GM12878 (cell line): ENCODE measurements around the gene WSCD1. TPM values are rescaled to one million over a fixed set of nuclear protein-coding genes. Genes with fewer than 3 reads are reported as not detected.

Experiments used
- ATAC-seq: fragments of 200-7000 bp; cut with Tn5 transposase; 3 replicates; pipeline ENCODE4 v1.9.1; 2020; ENCODE audit warnings: mild to moderate bottlenecking, moderate library complexity
- BruUV-seq: library from RNA; stranded (reverse); fragments of 400-500 nt; replicated peaks from 2 replicates; lab custom pipeline; 2021; lab: Mats Ljungman, UMichigan
- CTCF ChIA-PET: fragments of 300-600 bp; sonication (Branson Sonifier 250); formaldehyde crosslinking; extraction: SDS; loops from one replicate; lab custom pipeline; 2021; ENCODE audit warnings: inconsistent platforms; lab: Yijun Ruan, JAX
- POLR2A ChIA-PET: fragments of 350-600 bp; formaldehyde crosslinking; extraction: SDS; loops from one replicate; lab custom pipeline; 2021; ENCODE audit warnings: inconsistent platforms; lab: Charles Lee
- RAD21 ChIA-PET: fragments of 300-600 bp; sonication (Branson Sonifier 250); formaldehyde crosslinking; loops from one replicate; lab custom pipeline; 2023; ENCODE audit warnings: antibody characterized with exemption; ENCODE audit not compliant: unreplicated experiment; lab: Charles Lee
- SMC1A ChIA-PET: fragments of 300-600 bp; sonication (Branson Sonifier 250); formaldehyde crosslinking; loops from one replicate; lab custom pipeline; 2023; ENCODE audit not compliant: unreplicated experiment, uncharacterized antibody; lab: Charles Lee
- DNase-seq: peaks from one replicate; pipeline ENCODE4 v3.0.0-alpha.2; 2011; ENCODE audit warnings: low read depth, low spot score
- FAIRE-seq: peaks from 3 replicates; lab custom pipeline; 2011; peaks lifted over from hg19 to GRCh38; lab: Jason Lieb, UNC
- H2AFZ ChIP-seq: 2 replicates; pipeline ENCODE4 v1.6.0; 2011; ENCODE audit warnings: low read depth, low read length, control low read depth; ENCODE audit not compliant: control insufficient read depth
- H3K27ac ChIP-seq: 2 replicates; pipeline ENCODE4 v1.5.1; 2011; ENCODE audit warnings: control low read depth; ENCODE audit not compliant: control insufficient read depth, insufficient read depth
- H3K27me3 ChIP-seq, 2 experiments: replicated peaks in 1 of 2; 2 replicates each; pipeline versions ENCODE4 v1.6.0 to v1.6.1; 2011; ENCODE audit warnings: low read length in 1 of 2; ENCODE audit not compliant: control insufficient read depth in 2 of 2, insufficient read depth in 2 of 2
- H3K36me3 ChIP-seq, 2 experiments: 2 replicates each; pipeline ENCODE4 v1.5.1; 2011; ENCODE audit warnings: low read length in 1 of 2; ENCODE audit not compliant: control insufficient read depth in 2 of 2, insufficient read depth in 2 of 2
- H3K4me1 ChIP-seq: 2 replicates; pipeline ENCODE4 v1.6.1; 2011; ENCODE audit warnings: mild to moderate bottlenecking, low read length, moderate library complexity, mixed read lengths; ENCODE audit not compliant: control insufficient read depth, insufficient read depth
- H3K4me2 ChIP-seq: 2 replicates; pipeline ENCODE4 v1.6.0; 2011; ENCODE audit warnings: control low read depth; ENCODE audit not compliant: control insufficient read depth, insufficient read depth
- H3K4me3 ChIP-seq: fragments of 200-600 bp; sonication (generic); 2 replicates; pipeline ENCODE4 v1.5.1; 2016
- H3K79me2 ChIP-seq: 2 replicates; pipeline ENCODE4 v1.6.0; 2011; ENCODE audit warnings: low read length; ENCODE audit not compliant: control insufficient read depth, insufficient read depth
- H3K9ac ChIP-seq: 2 replicates; pipeline ENCODE4 v1.8.0; 2011; ENCODE audit warnings: low read length, control low read depth, mixed read lengths; ENCODE audit not compliant: control insufficient read depth, insufficient read depth
- H3K9me3 ChIP-seq: replicated peaks from 3 replicates; pipeline ENCODE4 v1.5.1; 2011; ENCODE audit warnings: mild to moderate bottlenecking, low read length; ENCODE audit not compliant: control insufficient read depth, insufficient read depth
- H4K20me1 ChIP-seq: 2 replicates; pipeline ENCODE4 v1.6.0; 2011; ENCODE audit not compliant: control insufficient read depth, insufficient read depth
- ATF7 ChIP-seq: fragments of 450-650 bp; IDR thresholded peaks from 2 replicates; pipeline ENCODE4 v1.6.1; 2016; ENCODE audit warnings: low read depth, mild to moderate bottlenecking
- CHD1 ChIP-seq: IDR thresholded peaks from 2 replicates; pipeline ENCODE4 v1.6.1; 2012; ENCODE audit warnings: low read depth, low read length, improper control_type of control experiment
- DPF2 ChIP-seq: fragments of 450-650 bp; IDR thresholded peaks from 2 replicates; pipeline ENCODE4 v1.6.1; 2017; ENCODE audit warnings: mild to moderate bottlenecking
- FOXK2 ChIP-seq: fragments of 450-650 bp; IDR thresholded peaks from 2 replicates; pipeline ENCODE4 v1.6.1; 2017; ENCODE audit warnings: mild to moderate bottlenecking, moderate library complexity
- MEF2B ChIP-seq: fragments of 450-650 bp; IDR thresholded peaks from 2 replicates; pipeline ENCODE4 v1.6.1; 2018; ENCODE audit warnings: mild to moderate bottlenecking, moderate library complexity; ENCODE audit not compliant: partially characterized antibody, poor library complexity, severe bottlenecking
- MTA2 ChIP-seq: fragments of 450-650 bp; IDR thresholded peaks from 2 replicates; pipeline ENCODE4 v1.6.1; 2016; ENCODE audit warnings: low read depth, mild to moderate bottlenecking, moderate library complexity
- PRDM15 ChIP-seq: fragments of 450-650 bp; formaldehyde crosslinking; IDR thresholded peaks from 2 replicates; pipeline ENCODE4 v1.4.0; 2020; ENCODE audit warnings: mild to moderate bottlenecking, moderate library complexity
- SP1 ChIP-seq: IDR thresholded peaks from one replicate; pipeline ENCODE4 v1.6.1; 2011; ENCODE audit warnings: low read depth, low read length
- SREBF2 ChIP-seq: IDR thresholded peaks from 2 replicates; pipeline ENCODE4 v1.6.1; 2012; ENCODE audit warnings: mild to moderate bottlenecking, low read length
- TAF1 ChIP-seq: IDR thresholded peaks from 2 replicates; pipeline ENCODE4 v1.6.1; 2011; ENCODE audit warnings: mild to moderate bottlenecking, low read depth, low read length, borderline replicate concordance
- ZNF217 ChIP-seq: fragments of 450-650 bp; IDR thresholded peaks from 2 replicates; pipeline ENCODE4 v1.6.1; 2017; ENCODE audit warnings: antibody characterized with exemption, mild to moderate bottlenecking
- WGBS: methylation state at CpG from one replicate; pipeline ENCODE4 v1.1.6; 2016; ENCODE audit warnings: low lambda C conversion rate; ENCODE audit not compliant: insufficient replicate concordance, insufficient coverage; ENCODE audit errors: missing lambda C conversion rate; 5-methylcytosine and 5-hydroxymethylcytosine counted together
- in situ Hi-C: fragments of 300-500 bp; cut with MboI; formaldehyde crosslinking; loops from 9 replicates; pipeline ENCODE4 v1.14.3; 2018; ENCODE audit warnings: mixed read lengths
- intact Hi-C: fragments of 100-400 bp; cut with micrococcal nuclease; formaldehyde crosslinking; loops from one replicate; pipeline ENCODE4 v1.14.2; 2022; ENCODE audit not compliant: unreplicated experiment
- polyA plus RNA-seq, 11 experiments: library from polyadenylated mRNA; depleted of rRNA in 4 of 11; unstranded in 6 of 11; stranded (reverse) in 5 of 11; fragments of >200 nt; fragmentation: Nextera tagmentation in 4 of 11; fragmentation: Illumina TruSeq in 1 of 11; extraction: Ambion mirVana in 4 of 11; extraction: Trizol in 1 of 11; gene quantifications; 1 replicate in 1 of 11; 2 replicates in 10 of 11; pipeline versions ENCODE4 v1.2.1 to v1.2.3, GENCODE V29; 2011 to 2016; ENCODE audit warnings: inconsistent platforms in 2 of 11, missing spikeins in 2 of 11, low read depth in 1 of 11
- total RNA-seq, 4 experiments: library from RNA; depleted of rRNA in 3 of 4; stranded (reverse); fragments of >200 nt in 3 of 4; fragmentation: Illumina TruSeq in 1 of 4; extraction: Trizol in 1 of 4; gene quantifications; 2 replicates each; pipeline versions ENCODE4 v1.2.1 to v1.2.3, GENCODE V29; 2013 to 2021
- TF ChIP-seq, protein P1 (sequence below): IDR thresholded peaks from 2 replicates; pipeline ENCODE4 v1.6.1; 2011; ENCODE audit warnings: borderline replicate concordance, low read depth, mild to moderate bottlenecking, moderate library complexity, mixed read lengths, low read length; ENCODE audit not compliant: insufficient read depth; ENCODE audit errors: extremely low read length

WSCD1 gene
- total and polyA plus RNA-seq, 10 of the 15 experiments (the other 5 are each of a cell fraction or from before 2014, with no cell fraction given) = 0.01 to 0.16 TPM; not detected in 8

DNA sequence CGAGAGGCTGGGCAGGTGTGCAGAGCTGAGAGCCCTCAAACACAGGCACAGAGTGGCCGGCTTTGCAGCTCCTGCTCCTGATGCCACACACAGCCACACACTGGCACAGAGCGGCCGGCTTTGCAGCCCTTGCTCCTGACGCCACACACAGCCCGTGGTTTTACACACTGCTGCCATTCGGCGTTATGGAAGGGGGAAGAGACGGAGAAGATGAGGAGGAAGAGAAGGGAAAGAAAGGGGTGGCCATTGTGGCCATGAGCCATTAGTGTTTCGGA lies 26.8 kb downstream of the WSCD1 start (continued):
- TF ChIP-seq, protein P1, sequence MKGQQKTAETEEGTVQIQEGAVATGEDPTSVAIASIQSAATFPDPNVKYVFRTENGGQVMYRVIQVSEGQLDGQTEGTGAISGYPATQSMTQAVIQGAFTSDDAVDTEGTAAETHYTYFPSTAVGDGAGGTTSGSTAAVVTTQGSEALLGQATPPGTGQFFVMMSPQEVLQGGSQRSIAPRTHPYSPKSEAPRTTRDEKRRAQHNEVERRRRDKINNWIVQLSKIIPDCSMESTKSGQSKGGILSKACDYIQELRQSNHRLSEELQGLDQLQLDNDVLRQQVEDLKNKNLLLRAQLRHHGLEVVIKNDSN = no peak

- WGBS = 24% methylated on average over 11 of the region's 11 CpGs
- ChIA-PET RAD21 (no interaction called here), SMC1A (no interaction called here), POLR2A (no interaction called here), CTCF (no interaction called here)
- Histone ChIP-seq H3K4me1 (no peaks in the 10 kb centered on the region), H3K27ac (no peak overlapping the region), H3K9me3 (no peaks in the 10 kb centered on the region), H4K20me1 (no peaks in the 10 kb centered on the region), H3K4me3 (no peak overlapping the region), H3K4me2 (no peak overlapping the region), H3K79me2 (no peaks in the 10 kb centered on the region), H3K9ac (no peak overlapping the region), H3K36me3 (no peaks in the 10 kb centered on the region), H3K27me3 (no peaks in the 10 kb centered on the region; a peak in 1 of 4 replicates), H2AFZ (no peak overlapping the region)
- intact Hi-C loops = no loop called here
- no peak for FAIRE-seq
- DNase-seq = no peak
- ATAC-seq = no peak
- in situ Hi-C loops = no loop called here
- no peak for TF ChIP-seq MTA2
- BruUV-seq = no TSS peak
These were observed 28.1 kb downstream of the WSCD1 start for GRCh38 chr17:6098050-6098822.

DNA sequence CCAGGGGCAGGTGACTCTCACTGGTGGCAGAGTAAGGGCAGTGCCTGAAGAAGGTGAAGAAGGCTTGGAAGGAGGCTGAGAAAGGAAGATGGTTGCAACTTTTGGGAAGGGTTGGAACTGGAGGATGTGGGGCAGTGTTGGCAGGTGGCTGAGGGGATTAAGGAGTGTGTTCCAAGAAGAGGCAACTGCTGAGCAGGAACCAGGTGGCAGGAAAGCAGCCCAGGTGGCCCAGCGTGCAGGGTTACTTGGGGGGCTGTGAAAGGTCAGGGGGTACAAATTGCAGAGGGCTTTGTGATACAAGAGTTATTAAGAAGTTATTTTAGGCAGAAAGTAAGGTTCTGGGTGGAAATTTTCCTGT lies 28.6 kb downstream of the WSCD1 start:
- Histone ChIP-seq H3K9me3 (no peaks in the 10 kb centered on the region), H3K79me2 (no peaks in the 10 kb centered on the region), H3K27ac (no peak overlapping the region), H3K36me3 (no peaks in the 10 kb centered on the region), H4K20me1 (no peaks in the 10 kb centered on the region), H3K27me3 (no peaks in the 10 kb centered on the region; a peak in 1 of 4 replicates), H3K4me1 (no peaks in the 10 kb centered on the region), H3K4me2 (no peak overlapping the region), H2AFZ (no peak overlapping the region), H3K4me3 (no peak overlapping the region), H3K9ac (no peak overlapping the region)
- ChIA-PET RAD21 (no interaction called here), SMC1A (no interaction called here), POLR2A (no interaction called here), CTCF (no interaction called here)
- 0% methylated on average over 1 of the region's 1 CpG for WGBS
- in situ Hi-C loops = no loop called here
- ATAC-seq = no peak
- intact Hi-C loops = no loop called here
- DNase-seq = no peak
- no TSS peak for BruUV-seq
- FAIRE-seq = no peak
- TF ChIP-seq ATF7 (no peak), SP1 (no peak), MEF2B (no peak), ZNF217 (no peak), DPF2 (no peak), SREBF2 (no peak), MTA2 (no peak), CHD1 (no peak), FOXK2 (no peak), PRDM15 (CRISPR knock-in tag) (no peak), TAF1 (no peak)
